K562 (cell line): ENCODE results near the gene MEX3C. TPM values are rescaled to one million over a fixed set of nuclear protein-coding genes. Genes with fewer than 3 reads are reported as not detected.

ENCODE experiments used
- ATAC-seq: fragments of 200-7000 bp; cut with Tn5 transposase; 3 replicates; pipeline ENCODE4 v1.9.1; 2020; ENCODE audit warnings: moderate library complexity
- BruUV-seq: library from RNA; stranded (reverse); fragments of 400-500 nt; replicated peaks from 2 replicates; lab custom pipeline; 2021; lab: Mats Ljungman, UMichigan
- CTCF ChIA-PET: fragments of 300-600 bp; formaldehyde crosslinking; extraction: SDS; loops from one replicate; lab custom pipeline; 2021; ENCODE audit warnings: low intra/inter-chr PET ratio; lab: Yijun Ruan, JAX
- POLR2A ChIA-PET: fragments of 300-600, 350-650 bp; sonication (Branson Sonifier 250); formaldehyde crosslinking; extraction: SDS; loops from one replicate; lab custom pipeline; 2021; ENCODE audit warnings: antibody characterized with exemption, inconsistent platforms; lab: Yijun Ruan, JAX
- DNase-seq, 4 experiments: peaks; one replicate each; pipeline versions ENCODE4 v3.0.0 to v3.0.0-alpha.2; 2011 to 2018; ENCODE audit warnings: low spot score in 3 of 4, mixed read lengths in 3 of 4; ENCODE audit errors: extremely low read depth in 1 of 4
- FAIRE-seq: peaks from 2 replicates; lab custom pipeline; 2011; peaks lifted over from hg19 to GRCh38; lab: Jason Lieb, UNC
- H2AFZ ChIP-seq: 2 replicates; pipeline ENCODE4 v1.6.0; 2011; ENCODE audit warnings: low read depth, low read length, control low read depth, inconsistent platforms
- H3K27ac ChIP-seq: fragments of 200-600 bp; 3 replicates; pipeline ENCODE4 v1.8.0; 2011; ENCODE audit warnings: low read depth, mild to moderate bottlenecking, control low read depth, inconsistent platforms, low read length, moderate library complexity, mixed read lengths; ENCODE audit errors: extremely low read depth
- H3K27me3 ChIP-seq, 2 experiments: fragments of 300-600 bp in 1 of 2; 2 replicates in 1 of 2; 3 replicates in 1 of 2; pipeline versions ENCODE4 v1.6.0 to v1.8.0; 2011; ENCODE audit warnings: inconsistent platforms in 2 of 2, low read length in 2 of 2, mild to moderate bottlenecking in 1 of 2, mixed read lengths in 1 of 2, moderate library complexity in 1 of 2; ENCODE audit not compliant: control insufficient read depth in 2 of 2, insufficient read depth in 2 of 2
- H3K36me3 ChIP-seq: fragments of 300-600 bp; 3 replicates; pipeline ENCODE4 v1.8.0; 2011; ENCODE audit warnings: mild to moderate bottlenecking, low read length, inconsistent platforms; ENCODE audit not compliant: control insufficient read depth, insufficient read depth
- H3K4me1 ChIP-seq, 2 experiments: fragments of 200-600 bp in 1 of 2; replicated peaks in 1 of 2; 2 replicates in 1 of 2; 3 replicates in 1 of 2; pipeline versions ENCODE4 v1.5.1 to v1.8.0; 2011; ENCODE audit warnings: inconsistent platforms in 2 of 2, low read length in 2 of 2, mild to moderate bottlenecking in 1 of 2, mixed read lengths in 1 of 2, moderate library complexity in 1 of 2; ENCODE audit not compliant: control insufficient read depth in 2 of 2, insufficient read depth in 2 of 2
- H3K4me2 ChIP-seq: 2 replicates; pipeline ENCODE4 v1.6.1; 2011; ENCODE audit warnings: low read length, control low read depth, inconsistent platforms, mixed read lengths; ENCODE audit not compliant: insufficient read depth
- H3K4me3 ChIP-seq: fragments of 200-600 bp; sonication (generic), shearing (Covaris generic); 2 replicates; pipeline ENCODE4 v1.5.1; 2016; ENCODE audit warnings: control low read depth, inconsistent platforms
- H3K79me2 ChIP-seq: fragments of 200-600 bp; 3 replicates; pipeline ENCODE4 v1.8.0; 2011; ENCODE audit warnings: low read length, inconsistent platforms; ENCODE audit not compliant: control insufficient read depth, insufficient read depth
- H3K9ac ChIP-seq, 2 experiments: 2 replicates each; pipeline versions ENCODE4 v1.6.0 to v1.6.1; 2011; ENCODE audit warnings: low read depth in 2 of 2, low read length in 2 of 2, control low read depth in 1 of 2, inconsistent platforms in 1 of 2, mild to moderate bottlenecking in 1 of 2, mixed read lengths in 1 of 2; ENCODE audit not compliant: insufficient read depth in 1 of 2
- H3K9me1 ChIP-seq: one replicate; pipeline ENCODE4 v1.6.0; 2011; ENCODE audit warnings: inconsistent platforms, mild to moderate bottlenecking, low read length, moderate library complexity; ENCODE audit not compliant: control insufficient read depth, insufficient read depth
- H3K9me3 ChIP-seq: replicated peaks from 2 replicates; pipeline ENCODE4 v1.5.1; 2011; ENCODE audit warnings: low read depth, low read length, inconsistent platforms; ENCODE audit not compliant: control insufficient read depth, insufficient read depth
- H4K20me1 ChIP-seq: replicated peaks from 2 replicates; pipeline ENCODE4 v1.6.1; 2011; ENCODE audit warnings: low read length, inconsistent platforms, mixed read lengths; ENCODE audit not compliant: control insufficient read depth, insufficient read depth
- DACH1 ChIP-seq: fragments of 450-650 bp; IDR thresholded peaks from 2 replicates; pipeline ENCODE4 v1.6.1; 2018; ENCODE audit not compliant: partially characterized antibody
- GMEB1 ChIP-seq: fragments of 250-450 bp; sonication (Bioruptor Pico); IDR thresholded peaks from 2 replicates; pipeline ENCODE4 v1.4.0; 2020; ENCODE audit warnings: mild to moderate bottlenecking
- MAFG ChIP-seq: fragments of 450-650 bp; conservative IDR thresholded peaks from 2 replicates; pipeline ENCODE4 v1.6.1; 2016; ENCODE audit warnings: missing genetic modification characterization, missing compliant biosample characterization
- PML ChIP-seq: IDR thresholded peaks from 2 replicates; pipeline ENCODE4 v1.6.1; 2012; ENCODE audit warnings: low read length, inconsistent platforms
- SNAPC5 ChIP-seq: fragments of 250-450 bp; sonication (Bioruptor Pico); IDR thresholded peaks from 2 replicates; pipeline ENCODE4 v1.8.0; 2021; ENCODE audit warnings: moderate library complexity, mild to moderate bottlenecking, inconsistent platforms
- TRIM28 ChIP-seq: fragments of 450-650 bp; IDR thresholded peaks from 2 replicates; pipeline ENCODE4 v1.6.1; 2017
- ZNF76 ChIP-seq: fragments of 250-450 bp; sonication (Bioruptor Pico); IDR thresholded peaks from 2 replicates; pipeline ENCODE4 v1.4.0; 2020; ENCODE audit warnings: mild to moderate bottlenecking, moderate library complexity, borderline replicate concordance
- WGBS: fragments of 100-300 bp; shearing (Covaris generic); methylation state at CpG from one replicate; pipeline ENCODE4 v1.1.6; 2016; ENCODE audit warnings: low coverage, mixed read lengths; ENCODE audit not compliant: insufficient coverage; ENCODE audit errors: missing lambda C conversion rate; 5-methylcytosine and 5-hydroxymethylcytosine counted together
- in situ Hi-C: fragments of 300-500 bp; cut with MboI; formaldehyde crosslinking; loops from 4 replicates; pipeline ENCODE4 v1.15.0; 2018; ENCODE audit warnings: inconsistent platforms, mixed read lengths
- intact Hi-C: fragments of 100-400 bp; cut with micrococcal nuclease; formaldehyde crosslinking; loops from 2 replicates; pipeline ENCODE4 v1.14.2; 2022
- polyA plus RNA-seq, 8 experiments: library from polyadenylated mRNA; depleted of rRNA in 4 of 8; stranded (reverse) in 5 of 8; unstranded in 3 of 8; fragments of >200 nt; fragmentation: Nextera tagmentation in 2 of 8; fragmentation: Illumina TruSeq in 1 of 8; extraction: Ambion mirVana in 2 of 8; extraction: Trizol in 1 of 8; gene quantifications; 2 replicates each; pipeline versions ENCODE4 v1.2.1 to v1.2.3, GENCODE V29; 2011 to 2014; ENCODE audit warnings: inconsistent platforms in 1 of 8, missing spikeins in 1 of 8
- total RNA-seq, 7 experiments: library from RNA; depleted of rRNA in 6 of 7; stranded (reverse); fragments of >200 nt in 6 of 7; fragmentation: Illumina TruSeq in 2 of 7; extraction: Trizol in 2 of 7; gene quantifications; 2 replicates each; pipeline versions ENCODE4 v1.2.1 to v1.2.3, GENCODE V29; 2011 to 2021; ENCODE audit warnings: low replicate concordance in 1 of 7
- TF ChIP-seq, protein P1 (sequence below), 2 experiments: fragments of 450-650 bp in 1 of 2; sonication (generic) in 1 of 2; formaldehyde crosslinking in 1 of 2; IDR thresholded peaks; 2 replicates each; pipeline versions ENCODE4 v1.7.1 to v1.9.0; 2016 to 2022; ENCODE audit warnings: inconsistent platforms in 1 of 2, mild to moderate bottlenecking in 1 of 2, missing genetic modification reagents in 1 of 2
- TF ChIP-seq, protein P2 (sequence below): sonication (generic); formaldehyde crosslinking; IDR thresholded peaks from 2 replicates; pipeline ENCODE4 v1.8.1; 2023; ENCODE audit warnings: mild to moderate bottlenecking, missing genetic modification reagents

The MEX3C gene
- total and polyA plus RNA-seq, 9 of the 15 experiments (the other 6 are each of a cell fraction or from before 2014, with no cell fraction given), result 2.4 to 14.2 (median 10.6) TPM

- WGBS, result no CpG with 5 or more reads among the region's 2 CpGs
- no peaks in the 10 kb centered on the region for H3K9me1 ChIP-seq
- H3K79me2 ChIP-seq, result no peaks in the 10 kb centered on the region
- intact Hi-C loops (no loop called here), in situ Hi-C loops (no loop called here)
- H3K36me3 ChIP-seq, result no peaks in the 10 kb centered on the region
- no peaks in the 10 kb centered on the region; a peak in 1 of 5 replicates for H3K4me1 ChIP-seq
- DNase-seq (no peak), FAIRE-seq (no peak), ATAC-seq (no peak)
- BruUV-seq, result no TSS peak
- no peak overlapping the region for H3K4me2 ChIP-seq
- CTCF ChIA-PET, result no interaction called here
- H3K27me3 ChIP-seq, result peaks cover 0 to 8% of the 10 kb centered on the region in 2 experiments; a peak in 1 of 5 replicates
- H3K27ac ChIP-seq, result no peak overlapping the region
- no peaks in the 10 kb centered on the region for H3K9me3 ChIP-seq
- H4K20me1 ChIP-seq, result no peaks in the 10 kb centered on the region
- POLR2A ChIA-PET, result no interaction called here
- no peak overlapping the region for H3K9ac ChIP-seq
- no peak overlapping the region for H3K4me3 ChIP-seq
- H2AFZ ChIP-seq, result no peak overlapping the region
- TF ChIP-seq MAFG (tag) (no peak), DACH1 (no peak), GMEB1 (no peak), TRIM28 (no peak), PML (no peak), SNAPC5 (CRISPR knock-in tag) (no peak), ZNF76 (CRISPR knock-in tag) (no peak)
- TF ChIP-seq, protein P1, sequence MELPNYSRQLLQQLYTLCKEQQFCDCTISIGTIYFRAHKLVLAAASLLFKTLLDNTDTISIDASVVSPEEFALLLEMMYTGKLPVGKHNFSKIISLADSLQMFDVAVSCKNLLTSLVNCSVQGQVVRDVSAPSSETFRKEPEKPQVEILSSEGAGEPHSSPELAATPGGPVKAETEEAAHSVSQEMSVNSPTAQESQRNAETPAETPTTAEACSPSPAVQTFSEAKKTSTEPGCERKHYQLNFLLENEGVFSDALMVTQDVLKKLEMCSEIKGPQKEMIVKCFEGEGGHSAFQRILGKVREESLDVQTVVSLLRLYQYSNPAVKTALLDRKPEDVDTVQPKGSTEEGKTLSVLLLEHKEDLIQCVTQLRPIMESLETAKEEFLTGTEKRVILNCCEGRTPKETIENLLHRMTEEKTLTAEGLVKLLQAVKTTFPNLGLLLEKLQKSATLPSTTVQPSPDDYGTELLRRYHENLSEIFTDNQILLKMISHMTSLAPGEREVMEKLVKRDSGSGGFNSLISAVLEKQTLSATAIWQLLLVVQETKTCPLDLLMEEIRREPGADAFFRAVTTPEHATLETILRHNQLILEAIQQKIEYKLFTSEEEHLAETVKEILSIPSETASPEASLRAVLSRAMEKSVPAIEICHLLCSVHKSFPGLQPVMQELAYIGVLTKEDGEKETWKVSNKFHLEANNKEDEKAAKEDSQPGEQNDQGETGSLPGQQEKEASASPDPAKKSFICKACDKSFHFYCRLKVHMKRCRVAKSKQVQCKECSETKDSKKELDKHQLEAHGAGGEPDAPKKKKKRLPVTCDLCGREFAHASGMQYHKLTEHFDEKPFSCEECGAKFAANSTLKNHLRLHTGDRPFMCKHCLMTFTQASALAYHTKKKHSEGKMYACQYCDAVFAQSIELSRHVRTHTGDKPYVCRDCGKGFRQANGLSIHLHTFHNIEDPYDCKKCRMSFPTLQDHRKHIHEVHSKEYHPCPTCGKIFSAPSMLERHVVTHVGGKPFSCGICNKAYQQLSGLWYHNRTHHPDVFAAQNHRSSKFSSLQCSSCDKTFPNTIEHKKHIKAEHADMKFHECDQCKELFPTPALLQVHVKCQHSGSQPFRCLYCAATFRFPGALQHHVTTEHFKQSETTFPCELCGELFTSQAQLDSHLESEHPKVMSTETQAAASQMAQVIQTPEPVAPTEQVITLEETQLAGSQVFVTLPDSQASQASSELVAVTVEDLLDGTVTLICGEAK (IDR thresholded peaks at IDR 0.05), result no peak
- TF ChIP-seq, protein P1 (CRISPR knock-in tag; IDR thresholded peaks at IDR 0.05), result no peak
- TF ChIP-seq, protein P2, sequence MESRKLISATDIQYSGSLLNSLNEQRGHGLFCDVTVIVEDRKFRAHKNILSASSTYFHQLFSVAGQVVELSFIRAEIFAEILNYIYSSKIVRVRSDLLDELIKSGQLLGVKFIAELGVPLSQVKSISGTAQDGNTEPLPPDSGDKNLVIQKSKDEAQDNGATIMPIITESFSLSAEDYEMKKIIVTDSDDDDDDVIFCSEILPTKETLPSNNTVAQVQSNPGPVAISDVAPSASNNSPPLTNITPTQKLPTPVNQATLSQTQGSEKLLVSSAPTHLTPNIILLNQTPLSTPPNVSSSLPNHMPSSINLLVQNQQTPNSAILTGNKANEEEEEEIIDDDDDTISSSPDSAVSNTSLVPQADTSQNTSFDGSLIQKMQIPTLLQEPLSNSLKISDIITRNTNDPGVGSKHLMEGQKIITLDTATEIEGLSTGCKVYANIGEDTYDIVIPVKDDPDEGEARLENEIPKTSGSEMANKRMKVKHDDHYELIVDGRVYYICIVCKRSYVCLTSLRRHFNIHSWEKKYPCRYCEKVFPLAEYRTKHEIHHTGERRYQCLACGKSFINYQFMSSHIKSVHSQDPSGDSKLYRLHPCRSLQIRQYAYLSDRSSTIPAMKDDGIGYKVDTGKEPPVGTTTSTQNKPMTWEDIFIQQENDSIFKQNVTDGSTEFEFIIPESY (CRISPR knock-in tag), result no peak
Observed at GRCh38 chr18:51165296-51165695, 32.2 kb downstream of the MEX3C start.
